GM12801 (cell line): ENCODE data around the gene ARL15.

Experiments used
- CTCF ChIP-seq: IDR thresholded peaks from one replicate; pipeline ENCODE4 v1.5.1; 2011; ENCODE audit warnings: control low read depth; ENCODE audit not compliant: insufficient read length; ENCODE audit errors: extremely low read depth

The ARL15 gene

GRCh38 chr5:53895091-53895683 lies 415.2 kb downstream of the ARL15 start:
- no peak for TF ChIP-seq CTCF

DNA sequence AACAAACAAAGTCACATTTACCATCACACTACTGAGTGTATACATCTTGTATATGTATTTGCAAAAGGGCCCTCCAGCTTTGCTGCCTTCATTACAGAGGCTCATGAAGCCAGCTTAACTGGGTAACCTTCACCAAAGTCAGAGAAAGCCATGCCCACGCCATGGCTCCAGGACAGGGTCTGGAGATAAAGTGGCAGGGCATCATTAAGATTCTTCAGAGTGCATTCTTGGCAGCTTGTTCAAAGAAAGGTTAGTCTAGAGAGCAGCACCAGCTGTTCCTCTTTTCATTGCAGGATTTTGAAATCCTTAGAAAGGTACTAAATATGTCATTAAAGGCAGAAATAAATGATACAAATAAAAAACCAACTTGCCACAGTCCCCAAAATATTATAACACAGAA lies 416.7 kb downstream of the ARL15 start:
- TF ChIP-seq CTCF = no peak

- TF ChIP-seq CTCF = no peak
Observed at GRCh38 chr5:53892224-53892623, 418.1 kb downstream of the ARL15 start.

DNA sequence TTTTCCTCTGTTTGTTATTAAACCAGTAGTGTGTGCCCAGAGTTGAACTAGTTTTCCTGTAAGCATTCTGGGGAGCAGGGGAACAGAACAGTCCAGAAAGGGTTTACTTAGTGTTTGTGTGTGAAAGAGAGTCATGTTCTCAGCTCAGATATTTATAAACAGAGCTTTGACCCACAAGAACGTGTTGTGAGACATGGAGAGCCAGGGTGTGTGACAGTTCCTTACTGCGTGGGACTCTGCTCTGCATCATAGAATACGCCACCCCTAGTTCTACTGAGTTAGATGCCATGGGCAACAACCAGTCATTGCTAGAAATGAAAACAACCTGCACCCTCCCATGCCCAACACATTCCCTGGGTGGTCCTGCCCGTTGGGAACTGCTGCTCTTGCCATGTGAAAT lies 419.2 kb downstream of the ARL15 start:
- no peak for TF ChIP-seq CTCF

- TF ChIP-seq CTCF = no peak
Observed at GRCh38 chr5:53890490-53890889, 419.9 kb downstream of the ARL15 start.

- no peak for TF ChIP-seq CTCF
Observed at GRCh38 chr5:53884844-53885243, 425.5 kb downstream of the ARL15 start.

DNA sequence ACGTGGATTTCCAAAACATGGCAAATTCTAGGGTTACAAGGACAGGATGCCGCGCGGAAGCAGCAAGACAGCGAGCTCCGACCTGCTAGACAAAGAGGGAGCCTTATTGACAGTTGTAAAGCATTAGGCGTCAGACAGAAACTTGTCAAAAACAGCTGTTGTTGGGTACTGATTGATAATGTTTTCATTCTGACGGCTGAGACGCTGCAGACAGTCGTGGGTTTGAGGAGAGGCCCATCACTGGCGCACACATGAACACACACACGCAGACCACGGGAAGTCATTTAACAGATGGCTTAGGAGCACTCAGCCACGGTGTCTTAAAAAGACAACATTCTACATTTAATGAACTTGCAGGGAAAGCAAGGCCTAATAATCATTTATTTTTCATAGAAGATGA lies 426.0 kb downstream of the ARL15 start:
- no peak for TF ChIP-seq CTCF

DNA sequence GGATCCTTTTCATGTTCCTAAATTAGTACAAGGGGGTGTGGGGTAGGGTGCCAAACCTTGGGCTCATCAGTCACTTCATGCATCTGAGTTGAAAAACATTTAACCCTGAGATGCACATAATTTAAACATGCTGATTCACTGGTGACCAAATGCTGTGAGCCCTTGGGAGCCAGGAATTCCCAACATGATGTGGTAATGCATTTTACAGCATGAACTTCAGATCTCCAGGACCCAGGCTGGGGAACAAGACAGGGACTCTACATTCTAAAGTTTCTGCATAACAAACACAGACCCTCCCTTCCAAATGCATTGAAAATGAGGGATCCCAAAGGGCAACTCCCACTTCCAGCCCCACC lies 427.7 kb downstream of the ARL15 start:
- TF ChIP-seq CTCF = no peak
